8988T (cell line): ENCODE measurements around the gene CCDC86.

ENCODE experiments used
- DNase-seq: peaks from one replicate; pipeline ENCODE4 v3.0.0; 2011

Gene CCDC86

DNA sequence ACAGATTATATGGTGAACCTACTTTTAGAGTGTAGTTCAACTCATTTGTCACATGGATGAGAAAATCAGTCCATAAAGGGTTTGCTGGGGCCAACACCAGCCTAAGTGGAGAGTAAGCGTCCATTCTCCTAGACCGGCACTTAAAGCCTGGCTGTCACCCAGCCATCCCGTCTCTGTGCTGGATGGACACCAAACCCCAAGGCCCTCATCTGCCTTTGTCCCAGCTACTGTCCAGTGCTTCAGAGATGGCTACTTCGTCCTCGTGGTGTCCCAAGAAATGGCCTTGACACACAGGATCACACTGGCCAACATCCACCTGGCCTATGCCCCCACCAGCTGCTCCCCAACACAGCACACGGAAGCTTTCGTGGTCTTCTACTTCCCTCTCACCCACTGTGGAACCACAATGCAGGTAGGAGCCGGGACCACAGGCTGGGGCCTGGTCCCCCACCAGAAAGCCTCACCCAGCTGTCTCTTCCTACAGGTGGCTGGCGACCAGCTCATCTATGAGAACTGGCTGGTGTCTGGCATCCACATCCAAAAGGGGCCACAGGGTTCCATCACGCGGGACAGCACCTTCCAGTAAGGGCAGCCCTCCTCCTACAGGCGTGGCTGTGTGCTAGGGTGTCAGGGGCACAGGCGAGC is 28.9 kb downstream of the CCDC86 start:
- no peak for DNase-seq

DNA sequence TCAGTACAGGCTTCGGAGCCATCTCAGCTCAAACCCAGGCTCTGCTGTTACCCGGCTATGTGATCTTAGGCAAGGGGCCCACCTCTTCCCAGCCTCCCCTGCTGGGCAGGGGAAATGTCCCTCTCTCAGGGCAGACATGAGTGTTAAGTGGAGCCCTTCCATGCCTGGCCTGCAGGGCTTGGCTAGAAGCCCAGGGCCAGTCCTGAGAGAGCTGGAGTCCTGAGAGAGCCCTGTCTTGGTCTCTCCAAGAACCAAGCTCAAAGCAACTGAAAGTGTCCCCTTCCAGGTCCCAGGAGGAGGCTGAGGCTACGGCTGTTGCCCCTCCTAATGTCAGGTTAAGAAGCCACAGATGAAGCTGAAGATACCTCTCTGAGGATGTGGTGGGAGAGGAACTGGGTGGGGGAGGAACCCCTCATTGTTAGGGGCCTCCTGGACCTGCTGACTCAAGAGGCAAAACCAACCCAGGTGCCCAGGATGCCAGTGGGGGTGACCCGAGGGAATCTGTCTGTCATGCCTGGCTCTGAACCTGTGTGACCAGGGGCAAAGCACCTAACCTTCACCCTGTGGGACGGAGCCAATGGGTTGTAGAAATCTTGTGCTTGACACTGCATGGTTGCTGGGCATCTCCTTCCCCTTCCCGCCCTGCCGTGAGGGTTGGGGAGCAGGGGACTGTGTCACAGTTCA is 29.6 kb downstream of the CCDC86 start:
- DNase-seq, result no peak

DNA sequence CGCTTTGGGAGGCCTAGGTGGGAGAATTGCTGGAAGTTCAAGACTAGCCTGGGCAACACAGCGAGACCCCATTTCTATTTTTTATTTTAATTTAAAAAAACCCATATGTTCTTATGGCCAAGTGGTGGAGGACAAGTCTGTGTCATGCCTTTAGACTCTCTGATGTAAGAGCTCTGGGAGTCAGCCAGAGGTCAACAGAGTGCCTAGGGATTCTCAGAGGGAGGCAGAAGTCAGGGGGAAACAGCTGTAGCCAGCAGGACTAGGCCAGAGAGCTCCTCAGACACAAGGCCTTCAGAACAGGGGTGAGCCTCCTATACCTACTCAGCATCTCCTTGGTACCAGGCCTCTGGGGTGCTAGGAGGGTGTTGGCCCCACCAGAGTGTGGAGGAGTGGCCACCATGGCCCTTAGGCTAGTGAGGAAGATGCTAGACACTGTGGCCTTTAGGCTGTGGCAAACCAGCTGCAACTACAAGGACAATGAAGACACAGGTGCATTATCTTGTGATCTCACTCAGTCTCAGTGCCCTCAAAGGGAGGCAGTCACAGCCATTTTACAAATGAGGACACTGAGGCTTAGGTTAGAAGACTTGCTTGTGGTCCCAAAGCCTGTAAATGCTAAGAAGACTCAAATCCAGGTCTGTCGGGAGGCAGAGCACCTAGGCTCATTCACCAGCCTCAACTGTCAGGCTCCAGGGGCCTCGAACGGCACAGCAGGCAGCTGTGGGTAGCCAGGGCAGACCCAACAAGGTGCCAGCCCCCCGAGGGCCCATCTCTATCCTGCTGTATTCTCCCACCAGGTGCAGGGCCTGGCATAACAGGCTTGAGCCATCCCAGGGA is 30.4 kb downstream of the CCDC86 start:
- no peak for DNase-seq

DNA sequence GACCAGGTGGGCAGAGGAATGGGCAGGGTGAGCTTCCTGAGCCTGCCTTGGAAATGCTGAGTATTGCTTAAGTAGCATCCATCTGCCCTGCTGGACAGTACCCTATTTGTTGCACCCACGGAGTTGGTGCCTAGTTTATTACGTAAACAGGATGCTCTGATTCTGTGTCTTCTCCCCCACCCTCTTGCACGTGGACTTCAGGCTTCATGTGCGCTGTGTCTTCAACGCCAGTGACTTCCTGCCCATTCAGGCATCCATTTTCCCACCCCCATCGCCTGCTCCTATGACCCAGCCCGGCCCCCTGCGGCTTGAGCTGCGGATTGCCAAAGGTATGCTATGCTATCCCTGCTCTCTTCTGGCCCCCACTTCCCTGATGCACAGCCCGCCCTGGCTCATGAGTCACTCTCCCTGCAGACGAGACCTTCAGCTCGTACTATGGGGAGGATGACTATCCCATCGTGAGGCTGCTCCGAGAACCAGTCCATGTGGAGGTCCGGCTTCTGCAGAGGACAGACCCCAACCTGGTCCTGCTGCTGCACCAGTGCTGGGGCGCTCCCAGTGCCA is 31.1 kb downstream of the CCDC86 start:
- DNase-seq, result no peak

DNA sequence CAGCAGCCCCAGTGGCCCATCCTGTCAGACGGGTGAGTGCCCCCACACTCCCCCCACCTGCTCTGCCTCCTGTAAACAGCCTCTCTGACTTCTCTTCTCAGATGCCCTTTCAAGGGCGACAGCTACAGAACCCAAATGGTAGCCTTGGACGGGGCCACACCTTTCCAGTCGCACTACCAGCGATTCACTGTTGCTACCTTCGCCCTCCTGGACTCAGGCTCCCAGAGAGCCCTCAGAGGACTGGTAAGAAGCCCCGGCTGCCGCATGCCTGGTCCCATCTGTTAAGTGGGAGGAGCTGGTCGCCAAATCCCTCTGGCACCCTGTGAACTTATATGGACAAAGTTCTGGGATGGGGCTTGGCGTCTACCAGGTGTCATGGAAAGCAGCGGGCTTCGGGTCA is 31.6 kb downstream of the CCDC86 start:
- DNase-seq, result no peak

DNA sequence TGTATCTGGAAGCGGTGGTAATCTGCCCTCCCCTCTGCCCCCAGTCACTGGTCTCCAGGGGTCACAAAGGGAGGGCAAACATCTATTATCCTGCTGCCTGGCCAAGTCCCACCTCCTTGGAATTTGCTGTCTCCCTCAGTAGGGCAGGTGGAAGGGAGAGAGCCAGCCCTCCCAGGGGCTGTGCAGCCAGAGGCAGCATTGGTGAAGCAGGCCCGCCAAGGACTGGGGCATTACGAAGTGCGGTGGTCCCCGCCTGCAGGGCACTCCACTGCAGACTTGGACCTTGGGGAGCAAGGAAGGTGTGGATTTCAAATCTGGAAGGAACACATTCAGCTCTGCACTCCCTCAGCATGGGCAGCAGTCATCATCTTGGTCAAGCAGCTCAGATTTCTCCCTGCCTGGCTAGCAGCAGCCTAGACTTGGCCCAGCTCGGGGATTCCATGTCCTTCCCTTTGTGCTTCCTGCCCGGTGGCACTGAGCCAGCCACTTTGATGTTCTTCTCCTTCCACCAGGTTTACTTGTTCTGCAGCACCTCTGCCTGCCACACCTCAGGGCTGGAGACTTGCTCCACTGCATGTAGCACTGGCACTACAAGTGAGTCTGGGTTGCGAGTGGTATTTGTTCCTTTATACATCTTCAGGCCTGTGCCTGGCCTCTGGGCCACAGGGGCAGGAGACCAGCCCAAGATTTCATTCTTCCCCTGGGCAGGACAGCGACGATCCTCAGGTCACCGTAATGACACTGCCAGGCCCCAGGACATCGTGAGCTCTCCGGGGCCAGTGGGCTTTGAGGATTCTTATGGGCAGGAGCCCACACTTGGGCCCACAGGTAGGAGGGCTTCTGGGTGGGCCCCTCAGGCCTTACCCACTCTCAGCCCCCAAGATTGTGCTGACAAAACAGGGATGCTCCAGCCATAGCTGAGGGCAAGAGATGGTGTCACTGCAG is 32.8 kb downstream of the CCDC86 start:
- DNase-seq, result no peak

DNA sequence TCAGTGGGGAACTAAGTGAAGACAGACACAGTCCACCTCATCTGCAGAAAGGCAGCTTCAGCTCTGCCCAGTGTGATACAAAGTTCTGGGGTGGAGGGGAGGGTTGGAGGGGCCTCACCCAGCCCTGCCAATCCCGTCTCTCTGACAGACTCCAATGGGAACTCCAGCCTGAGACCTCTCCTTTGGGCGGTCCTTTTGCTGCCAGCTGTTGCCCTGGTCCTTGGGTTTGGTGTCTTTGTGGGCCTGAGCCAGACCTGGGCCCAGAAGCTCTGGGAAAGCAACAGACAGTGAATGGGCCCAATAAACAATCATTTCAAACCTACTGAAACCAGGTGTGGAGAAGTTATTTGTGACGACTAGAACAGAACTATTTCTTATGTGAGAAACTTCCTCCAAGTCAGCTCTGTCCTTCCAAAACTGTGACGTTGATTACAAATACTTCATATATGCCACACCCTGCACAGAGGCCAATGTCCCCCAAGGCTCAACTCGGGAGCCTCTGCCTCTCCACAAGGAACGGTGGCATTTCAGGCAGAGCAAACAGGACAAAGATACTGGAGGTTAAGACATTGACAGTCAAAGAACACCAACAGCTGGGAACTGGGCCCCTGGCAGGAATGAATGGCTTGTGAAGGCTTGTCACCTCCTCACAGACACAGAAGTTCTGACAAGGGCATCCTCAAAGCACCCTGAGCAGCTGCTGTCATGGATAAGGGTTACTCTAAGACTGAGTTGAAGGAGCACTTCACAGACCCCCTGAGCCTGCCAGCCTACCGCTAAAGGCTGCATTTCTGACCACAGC is 33.7 kb downstream of the CCDC86 start:
- DNase-seq, result no peak

DNA sequence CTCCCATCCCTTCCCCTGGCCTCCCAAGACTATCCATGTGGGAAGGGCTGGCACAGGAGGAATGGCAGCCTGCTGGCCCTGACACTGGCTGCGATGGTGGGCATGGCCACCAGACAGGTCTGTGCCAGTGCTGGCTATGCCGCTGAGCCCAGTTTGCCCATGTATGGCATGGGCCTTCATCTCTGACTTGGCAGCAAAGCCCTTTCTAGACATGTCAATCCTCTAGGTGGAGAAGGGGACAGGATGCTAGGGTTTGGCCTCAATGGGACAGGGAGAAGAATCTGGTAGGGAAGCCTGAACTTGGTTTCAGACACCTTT is 34.2 kb downstream of the CCDC86 start:
- no peak for DNase-seq

DNA sequence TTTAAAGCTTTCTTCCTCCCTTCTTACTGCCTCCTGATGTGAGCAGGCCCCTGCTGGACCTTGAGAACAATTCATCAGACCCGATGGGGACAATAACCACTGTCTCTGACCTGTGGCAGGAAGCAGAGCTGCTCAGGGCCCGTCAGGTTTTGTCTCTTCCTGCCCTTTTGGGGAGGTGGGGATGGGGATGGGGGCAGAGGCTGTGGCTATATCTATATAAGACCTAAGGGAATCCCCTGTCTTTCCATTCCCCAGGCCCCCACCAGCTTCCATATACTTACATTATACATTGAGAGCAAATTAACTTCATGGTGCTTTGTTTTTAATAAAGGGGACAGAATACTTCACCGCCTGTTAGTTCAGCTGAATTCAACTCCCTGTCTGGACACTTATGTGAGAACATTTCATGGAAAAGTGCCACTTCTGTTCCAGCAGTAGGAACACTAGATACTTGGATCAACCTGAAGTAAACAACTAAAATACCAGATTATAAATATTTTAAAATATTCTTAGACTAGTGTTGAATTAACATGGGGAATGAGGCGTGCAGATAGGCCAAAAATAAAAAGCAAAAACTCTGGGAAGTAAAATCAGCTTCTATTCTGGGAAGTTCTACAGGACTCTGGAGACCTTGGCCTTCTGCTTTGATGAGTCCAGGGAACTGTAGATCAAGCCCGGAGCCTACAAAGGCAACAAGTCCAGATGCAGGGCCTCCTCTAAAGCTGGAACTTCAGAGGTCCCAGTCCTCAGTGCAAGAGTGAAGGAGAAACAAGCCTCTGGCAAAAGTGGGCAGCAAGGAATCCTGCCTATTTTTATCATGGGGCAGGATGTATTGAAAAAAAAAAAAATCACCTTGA is 36.6 kb downstream of the CCDC86 start:
- no peak for DNase-seq

DNA sequence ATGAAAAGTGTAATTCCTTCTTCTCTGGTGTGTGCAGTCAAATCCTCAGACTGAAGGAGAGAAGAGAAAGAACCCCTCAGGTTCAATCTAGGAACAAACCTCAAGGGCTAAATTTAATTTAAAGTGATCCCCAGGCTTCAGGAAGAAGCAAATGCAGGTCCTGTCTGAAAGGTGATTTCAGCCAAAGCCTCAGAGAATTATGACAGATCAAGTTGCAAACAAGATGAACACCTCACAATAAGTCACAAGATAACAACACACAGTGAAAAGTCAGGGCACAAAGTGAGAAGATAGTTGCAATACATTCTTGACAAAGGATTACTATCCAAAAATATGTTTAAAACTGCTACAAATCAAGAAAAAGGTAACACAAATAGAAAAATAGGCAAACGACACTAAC is 37.2 kb downstream of the CCDC86 start:
- DNase-seq, result no peak

DNA sequence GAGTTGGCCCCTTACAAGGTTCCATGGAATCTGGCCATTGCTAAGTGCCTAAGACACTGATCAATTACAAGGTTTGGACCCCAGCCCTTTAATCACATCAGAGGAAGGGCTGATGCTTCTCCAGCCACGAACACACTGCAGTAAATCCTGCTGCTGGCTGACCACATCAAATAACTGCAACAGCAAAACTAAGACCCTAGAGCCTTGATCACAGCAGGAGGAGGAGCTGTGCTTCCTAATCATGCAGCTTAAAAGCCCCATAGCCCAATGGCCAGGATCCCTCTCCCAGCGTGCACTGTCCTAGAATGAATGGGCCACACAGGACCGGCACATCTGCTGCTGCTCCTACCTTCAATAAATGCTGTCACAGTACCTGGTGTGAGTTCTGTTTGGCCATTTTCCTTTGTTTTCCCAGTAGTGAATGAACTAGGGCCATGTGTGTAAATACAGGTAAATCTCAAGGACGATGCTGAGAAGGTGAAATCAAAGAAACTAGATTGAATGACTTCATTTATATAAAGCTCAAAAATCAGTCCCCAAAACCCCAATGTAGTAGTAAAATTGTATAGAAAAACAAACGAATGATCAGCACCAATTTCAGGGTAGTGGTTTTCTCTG is 38.2 kb downstream of the CCDC86 start:
- DNase-seq, result no peak

DNA sequence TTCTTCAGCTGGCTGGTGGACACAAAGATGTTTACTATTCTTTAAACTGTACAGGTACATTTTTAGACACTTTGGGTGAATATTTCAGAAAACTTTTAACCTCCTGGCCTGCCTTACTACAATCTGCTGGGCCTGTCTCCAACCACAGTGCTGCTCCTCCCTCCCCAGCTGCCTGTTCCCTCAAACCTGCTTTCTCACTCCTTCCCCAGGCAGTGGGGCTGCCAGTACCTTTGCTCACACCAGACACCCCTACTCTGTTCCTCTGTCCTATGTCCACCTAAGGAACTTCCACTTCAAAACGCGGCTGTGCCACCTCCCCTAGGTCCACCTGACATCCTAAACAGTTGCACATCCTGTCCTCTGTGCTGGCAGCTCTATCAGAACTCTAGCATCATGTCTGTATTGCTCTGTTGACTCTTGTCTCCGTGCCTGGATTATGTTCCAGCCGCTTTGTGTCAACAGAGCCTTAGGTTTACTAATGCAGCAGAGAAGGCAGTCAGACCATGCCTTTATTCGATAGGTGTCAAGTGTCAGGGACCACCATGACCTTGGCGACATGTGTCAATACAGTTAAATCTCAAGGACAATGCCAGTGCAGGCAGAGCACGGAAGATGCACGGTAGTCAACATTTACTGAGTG is 38.9 kb downstream of the CCDC86 start:
- DNase-seq, result no peak

DNA sequence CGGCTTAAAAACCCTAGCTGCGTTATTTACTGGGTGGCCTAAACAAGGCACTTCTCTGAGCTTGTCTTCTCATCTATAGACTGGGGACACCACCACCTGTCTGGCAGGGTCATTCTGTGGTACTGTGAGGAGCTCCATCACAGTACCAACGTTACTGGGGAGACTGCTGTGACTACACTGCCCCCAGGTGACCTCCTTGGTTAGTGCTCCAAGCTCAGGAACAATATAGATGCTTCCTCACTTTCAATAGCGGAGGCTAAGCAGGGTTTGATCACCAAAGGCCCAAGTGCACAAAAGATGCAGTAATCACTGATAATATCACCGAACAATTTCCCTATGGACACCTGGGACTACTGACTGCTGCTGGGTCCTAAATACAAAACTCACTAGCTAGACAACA is 45.6 kb downstream of the CCDC86 start:
- DNase-seq, result peak; percentile 48

DNA sequence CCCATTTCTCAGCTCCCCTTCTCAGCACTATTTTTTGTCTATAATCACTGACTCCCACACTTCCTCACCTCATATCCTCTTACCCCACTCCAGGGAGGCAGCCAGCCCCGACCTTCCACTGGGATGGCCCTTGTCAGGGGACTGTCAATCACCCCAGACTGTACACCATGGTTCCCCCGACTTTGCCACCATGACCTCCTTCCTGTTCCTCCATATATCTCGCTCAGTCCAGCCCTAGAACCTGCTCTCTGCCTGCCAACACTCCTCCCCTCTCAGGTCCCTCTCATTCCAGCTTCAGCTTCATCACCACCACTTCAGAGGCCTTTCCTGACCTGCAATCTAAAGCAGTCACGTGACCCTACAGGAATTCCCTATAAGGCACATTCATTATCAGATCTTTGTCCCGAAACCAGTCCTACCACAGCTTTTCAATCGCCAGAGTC is 48.0 kb downstream of the CCDC86 start:
- DNase-seq, result no peak

DNA sequence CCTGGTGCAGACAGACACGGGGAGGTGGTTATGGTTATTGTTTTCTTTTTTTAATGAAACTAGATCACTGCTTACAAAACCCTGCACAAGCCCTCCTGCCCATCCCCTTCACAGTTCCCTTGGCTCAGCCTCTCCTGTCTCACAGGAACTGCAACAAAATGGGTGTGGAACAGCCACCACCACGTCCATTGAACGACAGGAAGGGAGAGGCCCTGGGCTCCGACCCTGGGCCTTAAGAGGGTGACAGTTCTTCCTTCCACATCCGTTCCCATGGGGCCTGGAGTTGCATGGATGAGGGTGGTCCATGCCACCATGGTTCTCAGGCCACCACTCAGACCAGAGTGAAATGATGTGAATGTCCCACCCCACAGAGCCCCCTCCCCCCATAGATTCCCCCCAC is 48.8 kb downstream of the CCDC86 start:
- no peak for DNase-seq

DNA sequence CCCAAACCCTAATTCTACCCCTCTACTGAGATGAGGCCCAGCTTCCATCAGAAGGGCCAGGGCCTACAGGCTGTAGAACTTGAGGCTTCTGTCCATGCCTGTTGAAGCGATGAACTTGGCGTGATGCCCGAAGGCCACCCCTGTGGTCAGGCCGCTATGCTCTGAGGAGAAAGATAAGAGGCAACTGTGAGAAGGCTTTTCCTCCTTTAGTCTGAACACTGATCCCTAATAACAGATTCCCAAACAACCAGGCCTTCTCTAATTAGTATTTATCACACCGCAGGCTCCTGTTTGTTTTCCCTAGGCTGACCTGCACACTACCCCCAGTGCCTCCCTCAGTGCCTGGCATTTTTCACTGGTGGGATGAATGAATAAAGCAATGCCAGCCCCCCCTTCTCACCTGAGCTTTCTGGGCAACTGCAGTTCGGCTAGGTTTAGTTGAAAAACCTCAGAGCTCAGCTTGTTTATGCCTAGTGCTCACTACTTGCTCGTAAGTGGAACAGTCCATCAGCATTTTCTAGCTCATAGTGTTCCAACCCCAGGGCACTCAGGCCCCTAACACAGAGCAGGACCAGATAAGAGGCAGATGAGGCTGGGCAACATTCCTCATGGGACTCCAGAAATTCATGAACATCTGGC is 49.3 kb downstream of the CCDC86 start:
- DNase-seq, result no peak

DNA sequence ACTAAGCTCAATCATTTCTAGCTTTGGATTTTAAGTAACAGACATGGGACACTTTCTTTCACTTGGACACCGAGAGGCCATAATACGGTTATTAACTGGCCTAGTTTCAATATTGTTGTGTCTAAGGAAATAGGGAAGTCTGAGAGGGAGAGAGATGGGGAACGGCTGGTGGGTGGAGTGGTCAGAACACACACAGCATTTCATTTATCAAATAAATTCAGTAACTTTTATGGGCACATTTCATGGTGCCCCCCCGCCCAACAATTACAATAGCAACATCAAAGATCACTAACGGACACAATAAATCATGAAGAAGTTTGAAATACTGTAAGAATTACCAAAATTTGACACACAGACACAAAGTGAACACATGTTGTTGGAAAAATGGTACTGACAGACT is 53.8 kb downstream of the CCDC86 start:
- DNase-seq, result no peak

DNA sequence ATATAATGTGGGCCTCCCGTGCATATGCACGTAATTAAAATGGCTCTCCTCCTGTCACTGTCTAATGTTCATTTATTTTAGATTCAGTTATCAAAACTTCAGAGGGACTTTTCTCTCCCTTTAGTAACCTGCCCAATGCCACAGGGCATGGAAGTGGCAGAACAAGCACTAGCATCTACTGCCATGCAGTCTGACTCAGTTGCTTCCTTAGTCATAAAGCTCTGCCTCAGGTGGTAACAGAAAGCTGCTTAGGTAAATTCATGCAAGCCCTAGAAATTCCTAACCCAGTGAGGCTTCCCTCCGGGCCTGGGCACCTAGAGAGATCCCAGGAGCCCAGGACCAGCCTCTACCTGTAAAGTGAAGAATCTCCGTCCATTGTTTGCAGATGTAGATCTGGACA is 55.6 kb downstream of the CCDC86 start:
- no peak for DNase-seq
